Measurements from ENCODE around the gene MED1.
"Not testable (repeated sequence)": the region's sequence is repeated elsewhere in the genome, so short reads cannot be mapped to it uniquely, and the experiment has no call there.

Gene MED1

GRCh38 chr17:39439868-39440267, 11.2 kb downstream of the MED1 start:
- not testable (repeated sequence) for DNase-seq (ENCODE audit: low spot score)

DNA sequence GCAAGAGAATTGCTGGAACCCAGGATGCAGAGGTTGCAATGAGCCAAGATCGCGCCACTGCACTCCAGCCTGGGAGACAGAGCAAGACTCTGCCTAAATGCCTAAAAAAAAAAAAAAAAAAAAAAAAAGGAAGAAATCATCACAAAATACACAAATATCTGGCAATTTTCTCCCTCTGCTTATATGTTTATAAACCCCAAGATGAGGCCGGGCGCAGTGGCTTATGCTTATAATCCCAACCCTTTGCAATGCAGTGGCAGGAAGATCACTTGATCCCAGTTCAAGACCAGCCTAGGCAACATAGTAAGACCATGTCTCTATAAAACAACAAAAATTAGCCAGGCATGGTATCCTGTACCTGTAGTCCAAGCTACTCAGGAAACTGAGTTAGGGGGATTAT, 21.5 kb downstream of the MED1 start:
- no peak for DNase-seq (ENCODE audit: low spot score)

- DNase-seq (ENCODE audit: low spot score): no peak
These were observed 34.9 kb downstream of the MED1 start for GRCh38 chr17:39416141-39416540.

- DNase-seq (ENCODE audit: low spot score): no peak
These were observed 40.8 kb downstream of the MED1 start for GRCh38 chr17:39410279-39410678.

DNA sequence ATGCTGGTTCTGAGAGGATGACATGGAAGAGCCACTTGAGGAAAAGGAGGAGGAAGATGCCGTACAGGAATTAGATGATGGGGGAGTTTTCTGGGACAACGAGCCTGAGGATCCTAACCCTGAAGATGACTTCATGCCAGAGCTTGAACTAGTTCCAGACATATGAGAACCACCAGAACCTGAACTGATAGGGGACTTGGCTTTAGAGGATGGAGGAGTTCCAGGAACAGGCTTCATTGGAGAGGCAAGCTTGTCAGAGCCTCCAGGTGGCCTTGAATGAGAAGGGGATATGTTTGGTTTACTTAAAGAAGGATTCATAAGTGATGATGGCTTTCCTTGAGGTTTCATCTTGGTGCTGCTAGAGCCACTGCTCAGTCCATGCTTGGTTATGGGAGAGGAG, 42.7 kb downstream of the MED1 start:
- no peak for DNase-seq (ENCODE audit: low spot score)

GRCh38 chr17:39406951-39407350, 44.1 kb downstream of the MED1 start:
- no peak for DNase-seq (ENCODE audit: low spot score)

DNA sequence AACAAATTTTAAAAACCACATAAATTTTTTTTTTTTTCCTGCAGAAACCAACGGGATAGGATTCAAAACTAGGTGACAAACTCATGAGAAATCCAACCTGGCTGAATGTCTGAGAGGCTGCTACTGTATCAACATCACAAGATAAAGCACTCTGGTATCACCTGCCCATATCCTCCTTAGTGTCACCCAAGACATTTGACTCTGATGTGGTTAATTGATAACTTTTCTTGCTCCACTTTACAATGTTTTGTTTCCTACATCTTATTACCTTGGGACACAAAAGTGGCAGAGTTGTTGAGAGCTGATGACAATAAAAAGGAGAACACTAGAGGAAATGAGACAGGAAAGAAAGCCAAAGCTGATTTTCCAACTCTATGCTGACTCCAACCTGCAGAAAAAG, 45.6 kb downstream of the MED1 start:
- no peak for DNase-seq (ENCODE audit: low spot score)

- DNase-seq (ENCODE audit: low spot score): peak; percentile 82
These were observed 46.3 kb downstream of the MED1 start for GRCh38 chr17:39404542-39405378.

DNA sequence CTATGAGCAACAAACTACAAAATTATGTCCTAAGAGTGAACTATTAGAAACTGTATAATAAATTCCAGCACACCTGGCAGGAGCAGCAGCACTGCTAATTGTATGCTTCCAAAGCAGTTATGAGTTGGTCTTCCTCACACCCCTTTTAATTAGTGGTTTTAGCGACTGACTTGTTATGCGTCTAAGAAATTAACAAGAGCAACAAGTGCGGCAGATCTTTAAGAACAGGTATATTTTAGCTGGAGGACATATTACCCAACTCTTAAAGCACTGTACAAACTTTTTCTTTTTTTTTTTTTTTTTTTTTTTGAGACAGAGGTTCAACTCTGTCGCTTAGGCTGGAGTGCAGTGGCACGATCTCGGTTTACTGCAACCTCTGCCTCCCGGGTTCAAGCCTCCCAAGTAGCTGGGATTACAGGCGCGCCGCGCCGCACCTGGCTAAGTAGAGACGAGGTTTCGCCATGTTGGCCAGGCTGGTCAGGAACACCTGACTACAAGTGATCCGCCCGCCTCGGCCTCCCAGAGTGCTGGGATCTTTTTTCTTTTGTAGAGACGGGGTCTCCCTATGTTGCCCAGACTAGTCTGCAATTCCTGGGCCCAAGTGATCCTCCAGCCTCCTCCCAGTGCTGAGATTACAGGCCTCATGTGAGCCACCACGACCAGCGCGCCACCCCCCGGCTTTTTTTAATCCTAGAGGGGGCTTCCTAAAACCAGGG, 48.0 kb downstream of the MED1 start:
- DNase-seq (ENCODE audit: low spot score): no peak

DNA sequence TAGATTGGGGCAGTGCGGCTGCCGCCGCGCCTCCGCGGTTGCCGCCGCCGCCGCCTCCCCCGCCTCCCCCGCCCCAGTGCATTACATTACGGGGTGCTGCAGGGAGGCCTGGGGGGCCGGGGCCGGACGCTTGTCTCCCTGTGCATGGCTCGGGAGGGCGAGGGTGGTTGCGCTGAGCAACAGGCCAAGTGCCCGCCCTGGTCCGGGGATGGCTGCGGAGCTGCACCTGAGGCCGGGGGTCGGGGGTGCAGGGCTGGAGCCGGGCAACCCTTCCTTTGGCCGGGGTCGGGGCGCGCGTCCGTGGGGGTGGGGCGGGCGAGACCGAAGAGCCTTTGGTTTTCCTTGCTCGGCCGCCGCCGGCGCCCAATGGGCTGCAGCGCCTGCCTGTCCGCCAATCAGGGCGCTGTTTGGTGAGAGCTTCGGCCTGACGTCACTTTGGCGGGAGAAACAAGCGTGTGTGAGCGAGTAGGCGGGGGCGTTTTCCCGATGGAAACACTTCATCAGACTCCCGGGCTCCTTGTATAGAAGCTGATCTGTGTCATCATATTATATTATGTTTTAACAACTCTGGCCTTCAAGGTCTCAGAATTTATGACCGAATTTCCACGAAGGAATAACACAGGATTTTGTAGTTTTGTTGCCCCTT, 48.7 kb downstream of the MED1 start:
- DNase-seq (ENCODE audit: low spot score): peak; percentile 98

- peak; percentile 99 for DNase-seq (ENCODE audit: low spot score)
These were observed 49.4 kb downstream of the MED1 start, which contains the start of gene FBXL20 for GRCh38 chr17:39401412-39402243. Gene FBXL20 (minus strand): TSS chr17:39401626. CDS start chr17:39401402, 224 bp downstream.

- DNase-seq (ENCODE audit: low spot score): peak; percentile 9
These were observed 50.3 kb downstream of the MED1 start for GRCh38 chr17:39400547-39401411.

DNA sequence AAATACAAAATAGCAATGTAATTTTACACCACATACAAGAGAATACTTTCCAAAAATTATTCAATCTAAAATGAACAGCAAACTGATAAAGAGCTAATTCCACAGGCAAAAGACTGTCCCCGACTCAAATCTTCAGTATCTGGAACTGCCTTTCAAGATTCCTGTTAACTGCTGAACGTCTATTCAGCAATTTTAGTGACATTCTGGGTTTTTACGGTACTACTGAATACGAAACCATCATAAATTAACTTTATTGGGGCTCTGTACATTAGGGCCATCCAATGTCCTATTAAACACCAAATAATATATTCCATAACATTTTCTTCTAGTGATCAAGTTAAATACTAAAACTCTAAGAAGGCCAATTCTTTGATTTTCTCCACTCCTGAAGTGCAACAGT, 51.3 kb downstream of the MED1 start:
- no peak for DNase-seq (ENCODE audit: low spot score)

- DNase-seq (ENCODE audit: low spot score): peak; percentile 28
These were observed 57.3 kb downstream of the MED1 start for GRCh38 chr17:39393736-39394135.

DNA sequence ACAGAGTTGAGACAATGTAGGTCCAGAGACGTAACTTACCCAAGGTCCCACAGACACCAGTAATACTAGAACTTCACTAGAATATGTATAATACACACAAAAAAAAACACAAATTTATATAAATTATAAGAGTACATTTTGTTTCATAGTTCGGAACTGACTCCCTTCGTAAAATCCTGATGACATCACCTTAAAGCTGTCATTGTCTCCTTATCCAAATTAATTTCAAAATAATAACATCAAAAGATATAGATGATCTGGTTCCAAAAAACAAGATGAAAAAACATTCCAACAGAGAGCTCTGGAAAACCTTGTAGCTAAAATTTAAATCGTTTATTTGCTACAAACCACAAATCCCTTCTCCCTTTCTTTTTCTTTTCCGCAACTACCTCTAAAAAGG, 59.6 kb downstream of the MED1 start:
- DNase-seq (ENCODE audit: low spot score): no peak

GRCh38 chr17:39385040-39385439, 66.0 kb downstream of the MED1 start:
- no peak for DNase-seq (ENCODE audit: low spot score)

- no peak for DNase-seq (ENCODE audit: low spot score)
These were observed 70.9 kb downstream of the MED1 start for GRCh38 chr17:39380144-39380543.

GRCh38 chr17:39376434-39376833, 74.6 kb downstream of the MED1 start:
- no peak for DNase-seq (ENCODE audit: low spot score)

GRCh38 chr17:39367805-39368204, 83.3 kb downstream of the MED1 start:
- DNase-seq (ENCODE audit: low spot score): not testable (repeated sequence)

DNA sequence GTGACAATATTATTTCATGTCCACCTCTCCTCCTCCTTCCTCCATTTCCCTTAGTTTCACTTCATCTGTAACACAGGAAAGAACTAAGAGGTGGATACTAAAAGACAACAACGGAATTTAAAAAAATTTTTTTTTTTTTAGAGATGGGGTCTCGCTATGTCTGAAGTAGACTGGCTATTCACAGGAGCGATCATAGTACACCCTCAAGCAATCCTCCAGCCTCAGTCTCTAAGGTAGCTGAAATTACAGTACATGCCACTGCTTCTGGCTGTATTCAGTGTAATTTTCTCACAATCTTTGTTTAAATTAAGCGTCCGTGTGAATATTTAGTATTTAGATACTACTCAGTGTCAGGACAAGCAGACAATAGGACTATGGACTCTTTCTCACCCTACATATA, 85.2 kb downstream of the MED1 start:
- DNase-seq (ENCODE audit: low spot score): no peak

DNA sequence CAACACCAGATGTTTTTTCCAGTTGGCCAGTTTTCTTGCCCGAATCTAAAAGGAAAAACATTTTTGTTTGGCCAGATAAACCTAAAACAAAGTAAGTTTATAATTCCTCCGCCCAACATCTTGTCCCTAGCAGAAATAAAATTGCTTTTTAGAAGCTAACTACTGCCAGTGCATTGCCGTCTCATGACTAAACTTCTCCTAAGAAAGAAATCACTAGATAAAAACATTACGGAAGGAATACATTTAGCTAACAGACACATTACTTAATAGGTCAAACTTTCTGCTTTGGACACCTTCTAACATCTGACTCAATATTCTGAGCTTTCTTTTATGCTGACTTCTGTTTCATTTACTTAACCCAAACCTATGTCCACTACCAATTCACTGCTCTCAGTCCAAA, 85.8 kb downstream of the MED1 start:
- peak; percentile 66 for DNase-seq (ENCODE audit: low spot score)

All from GM03348 (cell line).